Lower leg skin (tissue), 4 donors: Measurements from ENCODE around the gene EIF3B. TPM values are rescaled to one million over a fixed set of nuclear protein-coding genes. Genes with fewer than 3 reads are reported as not detected.
"Not testable (repeated sequence)": the region's sequence is repeated elsewhere in the genome, so short reads cannot be mapped to it uniquely, and the experiment has no call there.

Source experiments
- DNase-seq, 2 donors: peaks; one replicate each; pipeline ENCODE4 v3.0.0-alpha.2; 2019; ENCODE audit warnings: low spot score in 2 of 2
- H3K4me3 ChIP-seq: fragments of 200-600 bp; sonication (generic); 2 replicates; pipeline ENCODE4 v1.5.1; 2017; ENCODE audit warnings: mild to moderate bottlenecking, low read depth; ENCODE audit not compliant: poor library complexity, severe bottlenecking
- POLR2A ChIP-seq, 2 donors: fragments of 450-650 bp; IDR thresholded peaks; one replicate each; pipeline ENCODE4 v1.6.1; 2016 to 2017; ENCODE audit warnings: antibody characterized with exemption in 2 of 2, mild to moderate bottlenecking in 1 of 2, moderate library complexity in 1 of 2
- WGBS, 2 donors: methylation state at CpG; one replicate each; pipeline ENCODE4 v1.1.5; 2018; 5-methylcytosine and 5-hydroxymethylcytosine counted together
- intact Hi-C: fragments of 100-400 bp; cut with DNase I; formaldehyde crosslinking; loops from one replicate; pipeline ENCODE4 v1.15.0; 2023; ENCODE audit warnings: low total_unique reads
- total RNA-seq, 4 donors: library from RNA; depleted of rRNA; stranded (reverse); fragments of >200 nt; gene quantifications; one replicate each; pipeline ENCODE4 v1.1.0, GENCODE V29; 2016
- TF ChIP-seq, protein P1 (sequence below), 3 donors: fragments of 450-650 bp; IDR thresholded peaks; one replicate each; pipeline ENCODE4 v1.5.1; 2016; ENCODE audit warnings: antibody characterized with exemption in 3 of 3, mild to moderate bottlenecking in 3 of 3, moderate library complexity in 2 of 3

The EIF3B gene
- total RNA-seq, 4 donors from 2014 or later = 121 to 165 (median 150) TPM

DNA sequence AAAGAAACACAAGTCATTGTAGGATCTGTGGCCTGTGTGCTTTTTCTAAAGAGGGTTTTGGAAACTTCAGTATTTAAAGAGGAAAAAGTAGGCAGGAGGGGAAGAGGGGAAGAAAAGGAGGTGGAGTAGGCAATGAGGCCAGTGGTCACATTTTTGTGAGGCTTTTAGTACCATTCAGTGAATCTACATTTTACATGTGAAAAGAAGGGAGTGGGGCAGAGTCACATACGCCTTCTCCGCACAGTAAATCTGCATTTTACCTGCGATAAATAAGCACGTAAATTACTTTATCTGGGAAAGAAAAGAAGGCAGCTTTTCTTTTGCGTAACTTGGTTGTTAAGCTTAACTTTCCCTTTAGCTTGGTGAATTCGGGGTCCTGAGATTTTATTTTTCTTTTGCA lies 62.0 kb downstream of the EIF3B start:
- intact Hi-C loops = no loop called here
- H3K4me3 ChIP-seq = no peak overlapping the region
- TF ChIP-seq POLR2A (IDR thresholded peaks at IDR 0.05) = no peak
- TF ChIP-seq, protein P1, sequence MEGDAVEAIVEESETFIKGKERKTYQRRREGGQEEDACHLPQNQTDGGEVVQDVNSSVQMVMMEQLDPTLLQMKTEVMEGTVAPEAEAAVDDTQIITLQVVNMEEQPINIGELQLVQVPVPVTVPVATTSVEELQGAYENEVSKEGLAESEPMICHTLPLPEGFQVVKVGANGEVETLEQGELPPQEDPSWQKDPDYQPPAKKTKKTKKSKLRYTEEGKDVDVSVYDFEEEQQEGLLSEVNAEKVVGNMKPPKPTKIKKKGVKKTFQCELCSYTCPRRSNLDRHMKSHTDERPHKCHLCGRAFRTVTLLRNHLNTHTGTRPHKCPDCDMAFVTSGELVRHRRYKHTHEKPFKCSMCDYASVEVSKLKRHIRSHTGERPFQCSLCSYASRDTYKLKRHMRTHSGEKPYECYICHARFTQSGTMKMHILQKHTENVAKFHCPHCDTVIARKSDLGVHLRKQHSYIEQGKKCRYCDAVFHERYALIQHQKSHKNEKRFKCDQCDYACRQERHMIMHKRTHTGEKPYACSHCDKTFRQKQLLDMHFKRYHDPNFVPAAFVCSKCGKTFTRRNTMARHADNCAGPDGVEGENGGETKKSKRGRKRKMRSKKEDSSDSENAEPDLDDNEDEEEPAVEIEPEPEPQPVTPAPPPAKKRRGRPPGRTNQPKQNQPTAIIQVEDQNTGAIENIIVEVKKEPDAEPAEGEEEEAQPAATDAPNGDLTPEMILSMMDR (IDR thresholded peaks at IDR 0.05) = no peak
- no peak for DNase-seq
- WGBS, 2 donors = 96 to 99% methylated on average over 6 of the region's 6 CpGs

DNA sequence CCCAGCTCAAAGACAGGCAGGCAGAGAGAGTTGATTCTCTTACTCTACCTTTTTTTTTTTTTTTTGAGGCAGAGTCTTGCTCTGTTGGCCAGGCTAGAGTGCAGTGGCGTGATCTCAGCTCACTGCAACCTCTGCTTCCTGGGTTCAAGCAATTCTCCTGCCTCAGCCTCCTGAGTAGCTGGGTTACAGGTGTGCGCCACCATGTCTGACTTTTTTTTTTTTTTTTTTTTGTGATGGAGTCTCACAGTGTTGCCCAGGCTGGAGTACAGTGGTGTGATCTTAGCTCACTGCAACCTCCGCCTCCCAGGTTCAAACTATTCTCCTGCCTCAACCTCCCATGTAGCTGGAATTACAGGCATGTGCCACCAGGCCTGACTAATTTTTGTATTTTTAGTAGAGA lies 62.6 kb downstream of the EIF3B start:
- H3K4me3 ChIP-seq, DNase-seq, intact Hi-C loops: not testable (repeated sequence)
- WGBS, 2 donors = 91 to 99% methylated on average over 3 of the region's 3 CpGs

DNA sequence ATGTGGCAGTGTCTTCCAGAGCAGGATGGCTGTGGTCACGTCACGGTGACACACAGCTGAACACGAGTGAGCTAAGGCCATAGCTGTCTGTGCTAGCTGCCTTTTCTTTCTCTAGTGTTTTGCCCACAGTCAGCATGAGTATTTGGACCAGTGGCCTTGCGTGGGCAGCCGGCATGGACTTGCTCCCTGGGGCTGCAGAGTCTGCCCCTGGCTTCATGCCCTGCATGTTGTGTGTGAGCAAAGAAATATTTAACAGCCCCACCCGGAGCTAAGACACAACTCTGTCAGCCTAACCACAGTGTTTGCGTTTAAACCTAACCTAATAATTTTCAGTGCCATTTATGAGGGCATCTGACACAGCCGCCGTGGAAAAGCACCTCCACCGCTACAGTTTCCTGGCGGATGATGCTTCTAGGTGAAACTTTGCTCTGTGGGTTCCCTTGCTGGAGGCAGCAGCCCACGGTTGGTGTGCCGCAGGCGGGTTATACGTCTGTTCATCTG lies 63.4 kb downstream of the EIF3B start:
- no peak for DNase-seq
- intact Hi-C loops = no loop called here
- WGBS, 2 donors = 55 to 56% methylated on average over 15 of the region's 15 CpGs
- H3K4me3 ChIP-seq = no peak overlapping the region
- no peak for TF ChIP-seq POLR2A (IDR thresholded peaks at IDR 0.05)
- TF ChIP-seq, protein P1 (IDR thresholded peaks at IDR 0.05) = no peak

DNA sequence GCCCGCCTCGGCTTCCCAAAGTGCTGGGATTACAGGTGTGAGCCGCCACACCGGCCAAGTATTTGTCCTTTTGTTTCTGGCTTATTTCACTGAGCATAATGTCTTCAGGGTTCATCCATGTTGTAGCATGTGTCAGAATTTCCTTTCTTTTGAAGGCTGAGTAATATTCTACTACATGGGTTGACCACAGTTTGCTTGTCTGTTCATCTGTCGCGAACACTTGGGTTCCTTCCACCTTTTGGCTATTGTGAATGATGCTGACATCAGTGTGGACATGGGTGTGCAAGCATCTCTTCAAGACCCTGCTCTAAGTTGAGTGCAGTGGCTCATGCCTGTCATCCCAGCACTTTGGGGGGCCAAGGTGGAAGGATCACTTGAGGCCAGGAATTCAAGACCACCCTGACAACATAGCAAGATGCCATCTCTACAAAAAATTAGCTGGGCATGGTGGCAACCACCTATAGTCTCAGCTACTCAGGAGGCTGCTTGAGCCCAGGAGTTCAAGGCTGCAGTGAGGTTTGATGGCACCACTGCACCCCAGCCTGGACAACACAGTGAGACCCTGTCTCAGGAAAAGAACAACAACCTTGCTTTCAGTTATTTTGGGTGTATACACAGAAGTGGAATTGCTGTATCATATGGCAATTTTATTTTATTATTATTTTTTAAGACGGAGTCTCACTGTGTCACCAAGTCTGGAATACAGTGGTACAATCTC lies 65.7 kb downstream of the EIF3B start:
- TF ChIP-seq, protein P1 (IDR thresholded peaks at IDR 0.05) = no peak
- TF ChIP-seq POLR2A (IDR thresholded peaks at IDR 0.05) = no peak
- no peak for DNase-seq
- WGBS, 2 donors = 92 to 96% methylated on average over 7 of the region's 7 CpGs
- H3K4me3 ChIP-seq = no peak overlapping the region
- intact Hi-C loops = no loop called here

DNA sequence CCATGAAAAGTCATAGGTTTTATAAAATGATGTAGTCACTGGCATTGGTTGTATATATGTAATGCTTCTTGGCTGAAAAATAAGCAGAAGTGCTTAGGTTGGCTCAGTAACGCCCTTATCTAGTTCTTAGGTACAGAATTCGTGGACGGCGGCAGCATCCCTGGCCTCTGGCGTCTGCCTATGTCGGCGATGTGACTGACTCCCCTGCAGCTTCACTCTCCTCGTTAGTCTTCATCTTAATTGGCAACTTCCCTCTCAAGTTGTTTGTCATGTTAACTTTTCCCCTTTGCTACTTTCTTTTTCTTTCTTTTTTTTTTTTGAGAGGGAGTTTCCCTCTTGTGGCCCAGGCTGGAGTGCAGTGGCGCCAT lies 67.3 kb downstream of the EIF3B start:
- no peak for DNase-seq
- H3K4me3 ChIP-seq = no peak overlapping the region
- WGBS, 2 donors = 89 to 94% methylated on average over 9 of the region's 9 CpGs
- intact Hi-C loops = no loop called here
- TF ChIP-seq POLR2A (IDR thresholded peaks at IDR 0.05) = no peak
- TF ChIP-seq, protein P1 (IDR thresholded peaks at IDR 0.05) = no peak

DNA sequence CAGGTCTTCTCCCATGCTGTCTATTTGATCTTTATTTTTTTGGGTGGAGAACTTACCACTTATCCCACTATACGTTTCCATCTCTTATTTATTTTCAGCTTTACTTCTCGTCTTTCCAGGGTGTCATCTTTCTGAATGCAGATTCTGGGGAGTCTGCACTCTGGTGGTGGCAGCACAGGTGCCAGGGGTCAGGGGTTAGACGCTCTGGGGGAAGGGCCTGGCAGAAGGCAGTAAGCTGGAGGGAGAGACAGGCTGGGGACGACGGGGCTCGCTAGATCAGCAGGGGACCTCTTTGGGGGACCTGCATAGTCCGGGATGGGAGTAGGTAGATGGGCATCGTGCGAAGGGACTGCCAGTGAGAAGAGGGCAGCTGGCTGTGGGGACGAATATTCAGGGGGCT lies 71.1 kb downstream of the EIF3B start:
- DNase-seq = no peak
- no peak overlapping the region for H3K4me3 ChIP-seq
- TF ChIP-seq, protein P1 (IDR thresholded peaks at IDR 0.05) = no peak
- TF ChIP-seq POLR2A (IDR thresholded peaks at IDR 0.05) = no peak
- intact Hi-C loops = no loop called here
- WGBS, 2 donors = 89 to 90% methylated on average over 10 of the region's 10 CpGs

Other genes with a start within 250 kb of the EIF3B start
- 10 to 100 TPM; 37.7 to 77.8 (median 59.4) TPM for gene MAD1L1, start 121.9 kb upstream of the EIF3B start, total RNA-seq
- gene MRM2, start 112.6 kb upstream of the EIF3B start, total RNA-seq = 10 to 100 TPM; 17.6 to 26.1 (median 23.9) TPM
- gene NUDT1, start 112.6 kb upstream of the EIF3B start, total RNA-seq = 10 to 100 TPM; 33.2 to 43.1 (median 35.8) TPM
- 10 to 100 TPM; 13.3 to 35.7 (median 22.1) TPM for gene SNX8, start 40.4 kb upstream of the EIF3B start, total RNA-seq
- gene CHST12, start 48.8 kb downstream of the EIF3B start, total RNA-seq = 10 to 100 TPM; 23.7 to 34.3 (median 26.8) TPM
- not detected for gene GRIFIN, start 121.6 kb downstream of the EIF3B start, total RNA-seq
- 100 to 1,000 TPM; 104 to 169 (median 139) TPM for gene LFNG, start 164.9 kb downstream of the EIF3B start, total RNA-seq
- gene BRAT1, start 200.7 kb downstream of the EIF3B start, total RNA-seq = 10 to 100 TPM; 40.5 to 88.4 (median 60.6) TPM
- gene IQCE, start 204.2 kb downstream of the EIF3B start, total RNA-seq = 10 to 100 TPM; 10.5 to 18.6 (median 12.8) TPM